Neuronal stem cell (in vitro differentiated cells): ENCODE data around the gene MTFR2.

Experiments
- DNase-seq: peaks from one replicate; pipeline ENCODE4 v3.0.0-alpha.2; 2013; ENCODE audit warnings: low spot score
- H2AFZ ChIP-seq: one replicate; pipeline ENCODE4 v1.6.1; 2013; ENCODE audit warnings: mild to moderate bottlenecking, low read length, inconsistent platforms
- H2AK5ac ChIP-seq: 2 replicates; pipeline ENCODE4 v1.6.1; 2013; ENCODE audit warnings: low read depth, mild to moderate bottlenecking, inconsistent platforms, low read length, moderate library complexity, mixed read lengths
- H2BK120ac ChIP-seq: 2 replicates; pipeline ENCODE4 v1.6.1; 2013; ENCODE audit warnings: low read depth, mild to moderate bottlenecking, inconsistent platforms, low read length, moderate library complexity, mixed read lengths
- H2BK12ac ChIP-seq: one replicate; pipeline ENCODE4 v1.6.1; 2013; ENCODE audit warnings: low read length, inconsistent platforms
- H2BK15ac ChIP-seq: 2 replicates; pipeline ENCODE4 v1.6.1; 2013; ENCODE audit warnings: mild to moderate bottlenecking, low read length, inconsistent platforms, mixed read lengths
- H2BK5ac ChIP-seq: one replicate; pipeline ENCODE4 v1.6.1; 2013; ENCODE audit warnings: inconsistent platforms, mild to moderate bottlenecking, low read length, moderate library complexity
- H3K14ac ChIP-seq: one replicate; pipeline ENCODE4 v1.6.1; 2013; ENCODE audit warnings: low read length, inconsistent platforms
- H3K18ac ChIP-seq: 2 replicates; pipeline ENCODE4 v1.6.1; 2013; ENCODE audit warnings: low read length, inconsistent platforms
- H3K23ac ChIP-seq: 2 replicates; pipeline ENCODE4 v1.6.1; 2013; ENCODE audit warnings: low read depth, mild to moderate bottlenecking, mixed read lengths, low read length, inconsistent platforms; ENCODE audit not compliant: poor library complexity
- H3K27ac ChIP-seq: replicated peaks from 3 replicates; pipeline ENCODE4 v1.5.1; 2013; ENCODE audit warnings: low read length, inconsistent platforms
- H3K27me3 ChIP-seq, 3 experiments: 2 replicates each; pipeline ENCODE4 v1.6.1; 2013; ENCODE audit warnings: low read length in 3 of 3, mild to moderate bottlenecking in 2 of 3, inconsistent platforms in 1 of 3, low read depth in 1 of 3, mixed read lengths in 1 of 3, moderate library complexity in 1 of 3; ENCODE audit not compliant: control insufficient read depth in 3 of 3, insufficient read depth in 3 of 3
- H3K36me3 ChIP-seq, 2 donors: replicated peaks in 1 of 2; 2 replicates each; pipeline ENCODE4 v1.6.1; 2013; ENCODE audit warnings: low read length in 2 of 2; ENCODE audit not compliant: control insufficient read depth in 2 of 2, insufficient read depth in 2 of 2
- H3K4ac ChIP-seq: 2 replicates; pipeline ENCODE4 v1.6.1; 2013; ENCODE audit warnings: inconsistent platforms, mild to moderate bottlenecking, low read length, moderate library complexity
- H3K4me1 ChIP-seq, 2 donors: 1 replicate in 1 of 2; 2 replicates in 1 of 2; pipeline ENCODE4 v1.6.1; 2013; ENCODE audit warnings: low read length in 2 of 2, low read depth in 1 of 2; ENCODE audit not compliant: control insufficient read depth in 2 of 2, insufficient read depth in 1 of 2
- H3K4me2 ChIP-seq: one replicate; pipeline ENCODE4 v1.6.1; 2013; ENCODE audit warnings: mild to moderate bottlenecking, low read length, inconsistent platforms; ENCODE audit not compliant: insufficient read depth, poor library complexity, severe bottlenecking
- H3K4me3 ChIP-seq, 2 donors: 2 replicates each; pipeline ENCODE4 v1.5.1; 2013; ENCODE audit warnings: low read length in 2 of 2, mild to moderate bottlenecking in 2 of 2, inconsistent platforms in 1 of 2, moderate library complexity in 1 of 2
- H3K79me1 ChIP-seq: one replicate; pipeline ENCODE4 v1.6.1; 2013; ENCODE audit warnings: low read depth, mild to moderate bottlenecking, inconsistent platforms, low read length, moderate library complexity
- H3K9ac ChIP-seq: one replicate; pipeline ENCODE4 v1.6.1; 2013; ENCODE audit warnings: mild to moderate bottlenecking, low read depth, low read length, inconsistent platforms; ENCODE audit not compliant: poor library complexity
- H3K9me3 ChIP-seq, 2 donors: replicated peaks in 1 of 2; 2 replicates each; pipeline versions ENCODE3 to v1.6.1; 2013; ENCODE audit warnings: low read length in 2 of 2, mild to moderate bottlenecking in 2 of 2, inconsistent platforms in 1 of 2, low read depth in 1 of 2, mixed read lengths in 1 of 2, moderate library complexity in 1 of 2; ENCODE audit not compliant: control insufficient read depth in 2 of 2, insufficient read depth in 1 of 2
- H4K8ac ChIP-seq: one replicate; pipeline ENCODE4 v1.6.1; 2013; ENCODE audit warnings: low read depth, mild to moderate bottlenecking, inconsistent platforms, low read length, moderate library complexity
- H4K91ac ChIP-seq: one replicate; pipeline ENCODE4 v1.6.1; 2013; ENCODE audit warnings: low read length, low read depth, mild to moderate bottlenecking, inconsistent platforms; ENCODE audit not compliant: poor library complexity
- WGBS, 2 donors: extraction: QIAGEN DNeasy Blood & Tissue Kit; methylation state at CpG; one replicate each; pipeline ENCODE4 v1.1.7; 2013; ENCODE audit warnings: missing lambda C conversion rate in 2 of 2, mixed read lengths in 1 of 2; ENCODE audit not compliant: insufficient read length in 2 of 2, insufficient replicate concordance in 1 of 2; ENCODE audit errors: extremely low coverage in 2 of 2; 5-methylcytosine and 5-hydroxymethylcytosine counted together

Gene MTFR2

GRCh38 chr6:136228814-136229213 is 21.3 kb downstream of the MTFR2 start:
- no peak overlapping the region for H4K91ac ChIP-seq
- H2AFZ ChIP-seq, result no peak overlapping the region
- no peak overlapping the region for H2AK5ac ChIP-seq
- no peak overlapping the region for H4K8ac ChIP-seq
- no peak overlapping the region for H3K18ac ChIP-seq
- DNase-seq, result no peak
- no peak overlapping the region for H3K14ac ChIP-seq
- H2BK15ac ChIP-seq, result no peak overlapping the region
- H3K4ac ChIP-seq, result no peak overlapping the region
- no peak overlapping the region for H3K4me3 ChIP-seq
- H3K23ac ChIP-seq, result no peak overlapping the region
- H3K27me3 ChIP-seq, result no peaks in the 10 kb centered on the region
- no peaks in the 10 kb centered on the region for H3K79me1 ChIP-seq
- no peak overlapping the region for H2BK120ac ChIP-seq
- no peaks in the 10 kb centered on the region for H3K9me3 ChIP-seq
- WGBS, 2 donors, result no CpG with 5 or more reads among the region's 2 CpGs
- H3K9ac ChIP-seq, result no peak overlapping the region
- no peak overlapping the region for H2BK12ac ChIP-seq
- H2BK5ac ChIP-seq, result no peak overlapping the region
- H3K4me2 ChIP-seq, result no peak overlapping the region
- H3K36me3 ChIP-seq, result peaks cover 0 to 16% of the 10 kb centered on the region in 2 donors
- no peak overlapping the region for H3K27ac ChIP-seq
- H3K4me1 ChIP-seq, result no peaks in the 10 kb centered on the region

GRCh38 chr6:136226674-136227377 is 23.3 kb downstream of the MTFR2 start:
- Histone ChIP-seq H3K9me3 (no peaks in the 10 kb centered on the region), H3K23ac (no peak overlapping the region), H3K27ac (no peak overlapping the region), H4K91ac (no peak overlapping the region), H3K4ac (no peak overlapping the region), H3K9ac (no peak overlapping the region), H2BK120ac (no peak overlapping the region), H2BK12ac (no peak overlapping the region), H2AK5ac (no peak overlapping the region), H3K4me2 (no peak overlapping the region), H3K18ac (no peak overlapping the region), H3K79me1 (no peaks in the 10 kb centered on the region), H3K14ac (no peak overlapping the region), H4K8ac (no peak overlapping the region), H2AFZ (peak overlapping the region; percentile 54), H2BK5ac (no peak overlapping the region), H3K4me1 (no peaks in the 10 kb centered on the region), H2BK15ac (no peak overlapping the region), H3K4me3 (no peak overlapping the region), H3K36me3 (peaks cover 0 to 6% of the 10 kb centered on the region in 2 donors), H3K27me3 (no peaks in the 10 kb centered on the region)
- no peak for DNase-seq
- WGBS, 2 donors, result no CpG with 5 or more reads among the region's 4 CpGs

- Histone ChIP-seq H3K27ac (no peak overlapping the region), H2AK5ac (no peak overlapping the region), H3K9me3 (peaks cover 0 to 3% of the 10 kb centered on the region in 2 donors), H3K4me1 (no peaks in the 10 kb centered on the region), H3K4ac (no peak overlapping the region), H3K4me2 (no peak overlapping the region), H3K9ac (no peak overlapping the region), H4K91ac (no peak overlapping the region), H3K18ac (no peak overlapping the region), H2AFZ (peak overlapping the region; percentile 54), H3K27me3 (no peaks in the 10 kb centered on the region), H2BK120ac (no peak overlapping the region), H4K8ac (no peak overlapping the region), H2BK15ac (no peak overlapping the region), H2BK12ac (no peak overlapping the region), H3K23ac (no peak overlapping the region), H3K79me1 (no peaks in the 10 kb centered on the region), H3K14ac (no peak overlapping the region), H3K36me3 (peaks cover 0 to 6% of the 10 kb centered on the region in 2 donors), H2BK5ac (no peak overlapping the region), H3K4me3 (no peak overlapping the region)
- WGBS, 2 donors, result no CpG with 5 or more reads among the region's 12 CpGs
- peak; percentile 42 for DNase-seq
Observed at GRCh38 chr6:136226027-136226673, 24.0 kb downstream of the MTFR2 start.

- H3K4me3 ChIP-seq, result no peak overlapping the region
- no peak overlapping the region for H2BK120ac ChIP-seq
- H3K9me3 ChIP-seq, result peaks cover 0 to 3% of the 10 kb centered on the region in 2 donors
- no peak overlapping the region for H2AK5ac ChIP-seq
- H3K4ac ChIP-seq, result no peak overlapping the region
- whole genome bisulfite sequencing, 2 donors, result no CpG with 5 or more reads among the region's 5 CpGs
- no peak overlapping the region for H3K14ac ChIP-seq
- DNase-seq, result no peak
- H2AFZ ChIP-seq, result no peak overlapping the region
- H2BK15ac ChIP-seq, result no peak overlapping the region
- H3K27ac ChIP-seq, result no peak overlapping the region
- H2BK5ac ChIP-seq, result no peak overlapping the region
- no peak overlapping the region for H4K91ac ChIP-seq
- no peaks in the 10 kb centered on the region for H3K79me1 ChIP-seq
- no peak overlapping the region for H3K18ac ChIP-seq
- H3K23ac ChIP-seq, result no peak overlapping the region
- no peak overlapping the region for H3K9ac ChIP-seq
- H2BK12ac ChIP-seq, result no peak overlapping the region
- no peak overlapping the region for H4K8ac ChIP-seq
- no peaks in the 10 kb centered on the region for H3K36me3 ChIP-seq
- no peaks in the 10 kb centered on the region for H3K4me1 ChIP-seq
- H3K27me3 ChIP-seq, result no peaks in the 10 kb centered on the region
- H3K4me2 ChIP-seq, result no peak overlapping the region
Observed at GRCh38 chr6:136225496-136225895, 24.6 kb downstream of the MTFR2 start.
